HG03460 (cell line): ENCODE measurements around the gene ODF2.
A peak's percentile ranks its signal among the peaks of the same experiment; 100 is the strongest.
"Not testable (repeated sequence)": the region's sequence is repeated elsewhere in the genome, so short reads cannot be mapped to it uniquely, and the experiment has no call there.

Source experiments
- ATAC-seq: cut with Tn5 transposase; IDR thresholded peaks from one replicate; pipeline ENCODE4 v1.9.1; 2021; ENCODE audit not compliant: unreplicated experiment

Gene ODF2

DNA sequence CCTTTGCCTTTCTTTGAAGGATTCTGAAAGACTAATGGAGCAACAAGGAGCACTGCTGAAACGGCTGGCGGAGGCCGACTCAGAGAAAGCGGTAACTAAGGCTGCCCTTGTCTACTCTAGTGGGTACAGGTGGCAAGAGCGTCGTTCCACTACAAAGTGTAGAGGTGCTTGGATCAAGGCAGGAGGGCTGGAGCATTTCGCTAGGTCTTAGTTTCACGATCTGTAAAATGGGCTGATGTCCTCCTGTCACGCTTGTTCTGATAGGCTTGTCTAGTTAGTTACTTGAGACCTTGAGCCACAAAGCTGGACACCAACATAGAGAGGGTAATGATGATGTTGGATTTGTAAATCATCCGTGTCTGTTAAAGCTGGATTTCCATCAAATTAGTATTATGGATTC lies 25.8 kb downstream of the ODF2 start:
- ATAC-seq: no peak

DNA sequence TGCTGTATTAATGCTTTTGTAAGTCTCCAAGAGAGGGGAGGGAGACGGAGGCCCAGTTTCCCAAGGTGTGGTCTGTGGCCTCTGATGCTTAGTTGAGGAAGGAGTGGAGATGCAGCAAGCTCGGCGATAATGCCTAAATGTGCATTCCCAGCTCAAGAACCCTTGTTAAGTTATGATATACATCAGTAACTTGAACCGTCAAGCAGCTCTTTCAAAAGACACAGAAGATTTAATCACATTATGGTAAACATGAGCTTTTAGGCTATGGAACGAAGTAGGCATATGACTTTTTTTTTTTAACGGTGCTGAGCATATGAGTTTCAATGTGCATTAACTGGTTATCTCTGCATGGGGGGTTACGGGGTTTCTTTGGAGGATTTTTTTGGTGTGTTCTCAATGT lies 26.4 kb downstream of the ODF2 start:
- ATAC-seq: no peak

DNA sequence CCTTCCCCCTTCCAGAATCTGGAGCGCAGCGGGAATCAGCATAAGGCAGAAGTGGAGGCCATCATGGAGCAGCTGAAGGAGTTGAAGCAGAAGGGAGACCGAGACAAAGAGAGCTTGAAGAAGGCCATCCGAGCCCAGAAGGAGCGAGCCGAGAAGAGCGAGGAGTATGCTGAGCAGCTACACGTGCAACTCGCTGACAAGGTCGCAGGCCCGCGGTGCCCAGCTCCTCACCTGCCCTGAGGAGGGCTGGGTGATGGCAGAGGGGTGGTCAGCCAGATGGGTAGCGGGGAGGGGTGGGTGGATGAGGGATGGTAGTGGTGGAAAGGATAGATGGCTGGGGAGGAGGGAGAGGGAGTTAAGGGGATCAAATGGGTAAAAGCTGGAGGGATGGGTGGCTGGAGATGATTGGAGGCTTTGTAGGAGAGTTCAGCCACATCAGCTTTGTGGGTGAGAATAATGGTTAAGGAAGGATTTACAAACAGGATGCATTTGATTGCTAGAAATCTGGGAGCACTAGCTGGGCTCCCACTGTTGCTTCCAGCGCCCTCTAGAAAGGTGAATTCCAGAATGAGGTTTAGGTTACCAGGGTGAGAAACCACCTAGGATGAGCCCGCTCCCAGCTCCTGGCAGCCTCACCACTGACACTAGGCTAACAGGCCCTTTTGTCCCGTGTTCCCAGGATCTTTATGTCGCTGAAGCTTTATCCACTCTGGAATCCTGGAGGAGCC lies 29.0 kb downstream of the ODF2 start:
- ATAC-seq: no peak

DNA sequence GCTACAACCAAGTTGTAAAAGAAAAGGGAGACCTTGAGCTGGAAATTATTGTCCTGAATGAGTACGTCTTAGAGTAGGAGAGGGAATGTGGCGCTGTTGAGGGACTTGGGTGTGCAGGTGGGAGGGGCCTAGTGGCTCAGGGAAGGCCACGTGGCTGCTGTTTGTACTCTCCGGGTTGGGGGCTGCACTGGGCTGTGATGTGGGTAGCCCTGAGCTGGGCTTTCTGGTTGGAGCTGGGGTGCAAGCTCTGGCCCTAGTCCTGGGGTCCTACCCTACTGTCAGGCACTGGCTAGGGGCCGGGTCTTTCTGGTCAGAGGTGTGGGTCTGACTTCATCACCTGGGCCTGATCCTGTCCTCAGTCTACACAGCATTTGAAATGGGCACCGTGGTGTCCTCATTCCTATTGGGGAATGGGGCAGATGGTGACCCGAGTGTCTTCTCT lies 29.6 kb downstream of the ODF2 start:
- ATAC-seq: no peak

DNA sequence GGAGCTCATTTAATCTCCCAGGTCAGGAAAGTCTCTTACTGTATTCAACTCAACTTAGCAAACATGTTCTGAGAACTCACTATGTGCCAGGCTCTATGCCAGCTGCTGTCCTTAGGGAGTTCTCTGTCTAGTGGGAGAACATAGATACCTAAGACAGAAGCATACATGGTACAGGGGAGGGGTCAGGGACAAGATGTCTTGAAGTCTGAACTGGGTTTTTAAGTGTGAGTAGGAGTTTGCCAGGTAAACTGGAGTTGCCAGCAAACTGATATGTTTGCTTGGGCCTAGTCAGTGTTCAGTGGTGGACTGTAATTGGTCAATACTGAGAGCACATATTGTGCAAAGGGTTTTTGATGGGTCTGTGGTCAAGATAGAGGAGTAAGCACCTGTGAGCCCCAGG lies 30.4 kb downstream of the ODF2 start:
- ATAC-seq: no peak

DNA sequence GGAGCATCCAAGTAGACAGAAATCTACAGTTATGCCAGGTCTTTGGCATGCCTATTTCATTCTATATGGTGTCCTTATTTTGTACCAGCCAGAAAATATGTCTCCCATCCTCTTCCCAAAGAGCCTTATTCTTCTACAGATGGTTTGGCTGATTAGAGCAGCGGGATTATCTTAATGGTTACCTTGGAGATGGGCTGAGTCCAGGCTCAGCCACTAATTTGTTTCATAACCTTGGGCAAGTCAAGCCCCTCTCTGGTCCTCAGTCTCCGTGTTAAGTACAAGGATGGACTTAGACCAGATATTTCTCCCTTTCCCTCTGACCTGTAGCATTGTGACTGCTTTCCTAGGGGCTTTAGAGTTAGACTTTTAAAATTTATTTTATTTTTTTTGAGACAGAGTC lies 37.6 kb downstream of the ODF2 start:
- no peak for ATAC-seq

DNA sequence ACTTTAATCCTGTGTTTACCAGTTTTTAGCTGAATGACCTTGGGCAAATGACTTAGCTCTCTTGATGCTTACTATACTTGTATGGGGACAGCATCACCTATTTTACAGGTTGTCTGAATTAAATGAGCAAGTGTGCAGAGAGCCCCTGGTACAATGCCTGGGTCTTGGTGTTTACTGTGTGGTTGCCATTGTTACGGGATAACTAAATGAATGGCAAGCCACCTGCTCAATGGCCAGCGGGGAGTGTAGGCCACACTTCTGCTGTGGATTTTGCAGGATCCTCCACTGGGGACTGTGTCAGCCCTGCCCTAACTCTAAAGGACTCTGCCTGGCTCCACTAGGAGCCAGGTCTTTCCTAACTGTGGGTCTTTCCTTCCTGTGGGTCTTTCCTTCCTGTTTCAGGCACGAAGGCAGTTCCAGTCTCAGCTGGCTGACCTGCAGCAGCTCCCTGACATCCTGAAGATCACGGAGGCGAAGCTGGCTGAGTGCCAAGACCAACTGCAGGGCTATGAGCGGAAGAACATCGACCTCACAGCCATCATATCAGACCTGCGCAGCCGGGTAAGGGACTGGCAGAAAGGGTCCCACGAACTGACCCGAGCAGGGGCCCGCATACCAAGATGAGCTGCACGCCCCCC lies 38.4 kb downstream of the ODF2 start:
- ATAC-seq: no peak

DNA sequence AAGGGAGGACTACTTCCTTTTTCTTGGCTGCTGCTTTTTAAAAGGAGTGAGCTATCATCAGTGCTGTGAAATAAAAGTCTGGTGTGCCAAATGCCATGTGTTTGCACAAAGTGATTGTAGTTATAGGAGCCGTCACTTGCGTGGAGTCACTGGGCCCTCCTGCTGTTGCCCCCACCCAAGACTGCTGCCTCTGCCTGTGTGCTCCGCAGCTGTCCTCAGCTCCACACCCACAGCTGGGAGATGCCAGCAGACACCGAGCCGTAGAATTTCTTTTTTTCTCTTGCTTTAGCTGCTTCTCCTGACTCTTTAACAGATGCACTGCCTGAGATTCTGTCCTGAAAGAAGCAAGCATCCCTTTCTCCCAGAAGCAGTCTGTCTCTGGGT lies 38.9 kb downstream of the ODF2 start:
- ATAC-seq: no peak

DNA sequence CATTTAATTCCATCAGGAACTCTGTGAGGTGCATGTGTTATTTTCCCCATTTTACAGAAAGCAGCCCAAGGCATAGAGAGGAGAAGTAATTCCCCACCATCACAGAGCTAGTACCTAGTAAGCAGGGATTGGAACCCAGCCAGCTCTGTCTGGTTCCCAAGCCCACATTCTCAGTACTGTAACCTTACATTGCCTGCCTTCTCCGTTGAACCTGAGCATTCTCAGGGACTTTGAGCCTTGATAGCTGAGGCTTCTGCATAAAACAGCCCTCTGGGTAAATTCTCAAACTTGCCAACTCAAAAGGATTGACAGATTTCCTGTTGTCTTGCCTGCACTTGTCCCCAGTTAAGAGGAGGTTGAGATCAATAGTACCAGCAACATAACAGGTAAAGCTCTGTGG lies 39.5 kb downstream of the ODF2 start:
- ATAC-seq: no peak

DNA sequence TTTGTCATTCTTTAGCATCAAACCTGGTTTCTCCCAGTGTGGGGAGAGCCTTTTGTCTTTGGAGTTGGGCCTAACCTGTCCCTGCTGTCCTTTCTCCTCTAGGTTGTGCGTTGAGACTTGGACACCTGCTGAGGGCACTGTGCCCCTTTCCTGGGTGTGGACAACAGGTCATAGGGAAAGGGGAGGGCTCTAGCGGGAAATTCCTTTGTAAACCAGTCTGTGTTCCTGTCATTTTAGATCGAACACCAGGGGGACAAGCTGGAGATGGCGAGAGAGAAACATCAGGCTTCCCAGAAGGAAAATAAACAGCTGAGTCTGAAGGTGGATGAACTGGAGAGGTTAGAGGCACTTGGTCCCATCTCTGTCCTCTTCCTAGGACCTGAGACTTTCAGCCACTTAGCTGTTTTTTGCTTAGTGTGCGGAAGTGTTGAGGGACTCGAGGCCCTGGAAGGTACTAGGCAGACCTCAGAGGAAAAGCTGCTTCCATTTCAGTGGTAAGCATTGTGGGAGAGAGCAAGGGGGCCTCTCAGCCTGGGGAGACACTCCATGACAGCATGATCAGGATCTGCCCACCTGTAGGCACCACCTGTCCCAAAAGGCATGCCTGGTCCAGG lies 40.1 kb downstream of the ODF2 start:
- ATAC-seq: no peak

DNA sequence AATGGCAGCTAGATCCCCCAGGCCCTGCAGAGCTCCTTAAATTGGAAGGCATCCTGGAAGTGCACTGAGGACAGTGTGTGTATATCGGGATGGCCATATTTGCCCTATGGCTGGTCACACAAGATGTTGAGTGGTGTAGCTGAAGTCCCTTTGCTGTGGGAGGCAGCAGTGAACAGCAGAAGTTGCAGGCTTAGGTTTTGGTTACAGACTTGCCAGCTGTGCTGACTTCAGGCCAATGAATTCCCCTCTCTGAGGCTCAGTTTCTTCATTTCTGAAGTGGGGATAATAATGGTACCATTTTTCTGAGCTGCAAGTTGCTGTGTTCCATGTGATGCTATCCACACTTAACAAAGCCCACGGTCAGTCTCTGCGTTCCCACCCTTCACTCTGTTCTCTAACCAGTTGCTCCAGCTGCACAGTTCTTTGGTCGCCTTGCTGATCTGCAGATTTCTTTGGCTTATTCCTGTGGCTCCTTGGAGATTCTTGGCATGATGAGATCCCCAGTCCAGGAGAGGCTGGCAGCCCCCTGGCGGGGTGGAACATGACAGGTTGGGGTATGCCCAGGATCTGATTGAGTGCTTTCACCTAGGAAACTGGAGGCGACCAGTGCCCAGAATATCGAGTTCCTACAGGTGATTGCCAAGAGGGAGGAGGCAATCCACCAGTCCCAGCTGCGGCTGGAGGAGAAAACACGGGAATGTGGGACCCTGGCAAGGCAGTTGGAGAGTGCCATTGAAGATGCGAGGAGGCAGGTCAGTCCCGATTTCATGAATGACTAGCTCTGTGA lies 42.2 kb downstream of the ODF2 start:
- no peak for ATAC-seq

DNA sequence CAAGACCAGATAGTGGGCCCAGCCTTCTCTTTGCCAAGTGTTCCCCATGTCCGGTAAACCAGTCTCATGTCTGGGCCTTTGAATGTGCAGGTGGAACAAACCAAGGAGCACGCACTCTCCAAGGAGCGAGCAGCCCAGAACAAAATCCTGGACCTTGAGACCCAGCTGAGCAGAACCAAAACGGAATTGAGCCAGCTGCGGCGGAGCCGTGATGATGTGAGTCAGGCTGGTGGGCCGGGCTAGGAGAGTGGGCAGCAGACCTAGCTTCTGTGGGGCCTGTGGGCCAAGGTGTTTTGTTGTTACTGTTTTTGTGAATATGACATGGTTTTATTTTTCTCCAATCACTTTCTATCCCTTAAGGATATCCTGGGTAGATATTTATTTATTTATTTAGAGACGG lies 43.1 kb downstream of the ODF2 start:
- no peak for ATAC-seq

DNA sequence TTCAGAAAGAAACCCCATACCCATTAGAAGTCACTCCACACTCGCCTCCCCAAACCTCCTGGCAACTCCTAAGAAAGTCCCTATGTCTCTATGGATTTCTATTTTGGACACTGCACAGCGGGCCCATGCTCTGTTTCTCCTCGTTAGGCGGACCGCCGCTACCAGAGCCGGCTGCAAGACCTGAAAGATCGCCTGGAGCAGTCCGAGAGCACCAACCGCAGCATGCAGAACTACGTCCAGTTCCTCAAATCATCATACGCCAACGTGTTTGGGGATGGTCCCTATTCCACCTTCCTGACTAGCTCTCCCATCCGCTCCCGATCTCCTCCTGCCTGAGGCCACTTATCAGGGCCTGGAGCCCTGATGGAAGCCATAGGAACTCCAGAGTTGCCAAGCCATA lies 44.1 kb downstream of the ODF2 start:
- ATAC-seq: no peak

DNA sequence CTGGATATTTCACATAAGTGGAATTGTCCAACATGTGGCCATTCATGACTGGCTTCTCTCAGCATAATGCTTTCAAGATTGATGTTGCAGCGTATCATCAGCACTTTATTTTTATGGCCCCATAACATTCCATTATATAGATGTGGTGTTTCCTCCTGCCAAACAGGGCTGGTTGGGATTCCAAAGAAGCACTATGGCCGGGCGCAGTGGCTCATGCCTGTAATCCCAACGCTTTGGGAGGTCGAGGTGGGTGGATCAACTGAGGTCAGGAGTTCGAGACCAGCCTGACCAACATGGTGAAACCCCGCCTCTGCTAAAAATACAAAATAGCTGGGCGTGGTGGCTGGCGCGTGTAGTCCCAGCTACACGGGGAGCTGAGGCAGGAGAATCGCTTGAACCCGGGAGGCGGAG lies 47.6 kb downstream of the ODF2 start:
- not testable (repeated sequence) for ATAC-seq

DNA sequence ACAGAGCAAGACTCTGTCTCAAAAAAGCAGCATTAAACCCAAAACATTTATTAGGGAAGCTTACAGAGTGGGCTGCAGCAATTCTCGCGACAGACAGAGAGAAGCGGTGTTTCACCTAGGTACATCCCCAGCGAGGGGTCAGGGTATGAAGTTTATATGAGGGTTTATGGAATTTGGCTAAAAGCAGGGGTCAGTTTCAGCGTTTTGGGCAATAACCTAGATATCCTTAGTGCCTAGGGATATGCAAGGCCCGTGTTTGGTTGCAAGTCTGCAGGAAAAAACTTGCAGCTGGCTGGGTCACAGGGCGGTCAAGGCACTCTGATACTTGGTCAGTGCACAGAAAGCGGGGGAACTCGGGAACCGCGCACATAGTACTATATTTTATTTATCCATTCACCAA lies 48.1 kb downstream of the ODF2 start:
- ATAC-seq: no peak

DNA sequence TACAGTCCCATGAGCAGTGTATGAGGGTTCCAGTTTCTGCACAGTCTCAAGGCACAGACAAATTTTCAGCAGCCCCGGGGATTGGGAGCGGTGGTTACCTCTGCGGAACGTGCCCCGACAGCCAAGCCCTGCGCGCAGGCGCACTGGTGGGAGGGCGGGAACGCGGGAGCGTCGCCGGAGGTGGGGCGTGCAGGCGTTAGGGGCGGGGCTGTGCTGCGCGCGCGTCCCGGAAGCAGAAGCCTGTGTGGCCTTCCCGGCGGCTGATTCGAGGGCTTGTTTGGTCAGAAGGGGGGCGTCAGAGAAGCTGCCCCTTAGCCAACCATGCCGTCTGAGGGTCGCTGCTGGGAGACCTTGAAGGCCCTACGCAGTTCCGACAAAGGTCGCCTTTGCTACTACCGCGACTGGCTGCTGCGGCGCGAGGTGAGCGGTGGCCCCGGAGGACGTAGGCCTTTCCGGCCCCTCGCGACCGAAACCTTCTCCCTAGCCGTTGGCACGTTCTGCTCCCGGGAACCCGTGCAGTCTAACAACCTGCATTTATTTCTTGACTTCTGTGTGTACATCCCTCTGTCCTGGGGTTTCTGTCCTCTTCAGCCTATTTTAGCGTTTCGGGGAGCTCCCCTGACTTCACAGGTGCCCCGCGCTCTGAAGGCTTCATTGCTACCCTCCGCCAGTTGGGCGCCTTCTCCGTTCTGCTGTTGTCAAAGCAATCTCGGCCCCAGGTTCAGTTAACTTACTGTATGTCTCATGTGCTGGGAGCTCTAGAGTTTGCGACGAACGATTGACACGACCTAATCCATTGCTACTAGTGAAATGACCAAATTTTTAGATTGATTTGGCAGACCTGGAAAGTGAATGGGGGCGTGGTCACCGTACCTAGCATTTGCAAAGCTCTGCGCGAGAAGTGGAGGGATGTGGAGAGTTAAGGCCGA lies 48.9 kb downstream of the ODF2 start, which contains the start of gene GLE1:
GLE1 (plus strand) TSS at position 235 of the 929 bp plus-strand sequence; CDS start at position 322, 87 bp downstream.
- peak; percentile 77 for ATAC-seq

DNA sequence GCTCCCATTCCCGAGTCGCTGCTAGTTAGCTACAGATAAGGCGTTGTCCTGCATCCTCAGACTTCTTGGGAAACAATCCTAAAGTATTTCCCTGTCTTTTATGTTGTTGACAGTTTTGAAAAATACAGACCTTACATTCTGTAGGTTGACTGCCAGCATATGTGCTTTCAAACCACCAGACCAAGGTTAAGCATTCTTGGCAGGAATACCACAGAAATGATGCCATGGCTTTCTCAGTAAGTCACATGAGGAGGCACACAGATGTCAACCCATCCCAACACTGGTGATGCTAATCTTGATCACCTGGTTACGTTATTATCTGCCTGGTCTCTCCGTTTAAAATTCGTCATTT lies 49.6 kb downstream of the ODF2 start:
- no peak for ATAC-seq

DNA sequence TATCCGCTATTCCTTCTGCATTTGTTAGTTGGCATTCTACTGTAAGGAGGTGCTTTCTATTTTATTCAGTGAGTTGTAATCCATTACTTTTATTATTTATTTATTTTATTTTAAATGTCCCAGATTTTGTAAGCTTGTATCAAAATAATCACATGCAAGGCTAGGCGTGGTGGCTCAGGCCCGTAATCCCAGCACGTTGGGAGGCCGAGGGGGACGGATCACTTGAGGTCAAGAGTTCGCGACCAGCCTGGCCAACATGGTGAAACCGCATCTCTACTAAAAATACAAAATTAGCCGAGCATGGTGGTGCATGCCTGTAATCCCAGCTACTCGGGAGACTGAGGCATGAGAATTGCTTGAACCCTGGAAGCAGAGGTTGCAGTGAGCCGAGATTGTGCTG lies 50.1 kb downstream of the ODF2 start:
- not testable (repeated sequence) for ATAC-seq

DNA sequence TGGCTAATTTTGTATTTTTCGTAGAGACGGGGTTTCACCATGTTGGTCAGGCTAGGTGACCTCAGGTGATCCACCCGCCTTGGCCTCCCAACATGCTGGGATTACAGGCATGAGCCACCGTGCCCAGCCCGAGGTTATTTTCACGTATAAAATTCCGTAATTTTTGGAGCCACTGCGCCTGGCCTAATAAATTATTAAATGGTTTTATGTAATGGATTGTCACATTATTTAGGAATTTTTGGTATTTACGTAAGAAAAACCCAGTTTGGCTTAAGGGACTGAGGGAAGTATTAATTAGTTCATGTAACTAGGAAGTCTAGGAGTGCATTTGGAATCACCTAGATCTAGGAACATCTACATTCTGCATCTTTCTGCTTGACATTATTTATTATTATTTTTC lies 57.0 kb downstream of the ODF2 start:
- ATAC-seq: no peak

DNA sequence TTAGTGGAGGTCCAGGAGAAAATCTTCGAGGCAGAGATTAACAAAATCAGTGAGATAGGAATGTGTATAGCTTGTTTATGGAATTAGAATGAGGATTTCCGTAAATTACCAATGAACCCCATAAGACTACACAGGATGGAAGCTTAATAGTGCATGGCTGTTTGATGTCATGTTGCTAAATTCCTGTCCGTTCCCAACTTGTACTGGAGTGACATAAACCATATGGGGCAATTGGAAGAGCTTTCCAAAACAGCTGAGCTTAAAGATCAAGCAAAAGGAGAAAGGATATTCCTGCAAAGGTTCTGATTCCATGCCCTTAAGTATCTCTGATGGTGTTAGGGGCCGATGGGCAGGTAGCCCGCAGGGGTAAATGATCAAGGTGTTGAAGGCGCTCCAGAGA lies 66.2 kb downstream of the ODF2 start:
- ATAC-seq: no peak
